Ishikawa (cell line): ENCODE data around the gene ELL2.

Source experiments
- EGR1 ChIP-seq: IDR thresholded peaks from 2 replicates; pipeline ENCODE4 v1.6.1; 2012
- EP300 ChIP-seq: IDR thresholded peaks from 2 replicates; pipeline ENCODE4 v1.6.1; 2012; ENCODE audit warnings: borderline replicate concordance
- MAX ChIP-seq: IDR thresholded peaks from 2 replicates; pipeline ENCODE4 v1.6.1; 2012
- TAF1 ChIP-seq: IDR thresholded peaks from 2 replicates; pipeline ENCODE4 v1.6.1; 2012; ENCODE audit warnings: low read depth, mild to moderate bottlenecking
- TEAD4 ChIP-seq: IDR thresholded peaks from 2 replicates; pipeline ENCODE4 v1.6.1; 2012
- YY1 ChIP-seq: IDR thresholded peaks from 2 replicates; pipeline ENCODE4 v1.6.1; 2012; ENCODE audit warnings: low read depth

GRCh38 chr5:95841914-95842812 is 119.5 kb downstream of the ELL2 start:
- no peak for TF ChIP-seq YY1
- TF ChIP-seq EP300: no peak
- no peak for TF ChIP-seq MAX
- no peak for TF ChIP-seq EGR1
- no peak for TF ChIP-seq TEAD4
- no peak for TF ChIP-seq TAF1
